ENCODE results near the gene FEM1C. TPM values are rescaled to one million over a fixed set of nuclear protein-coding genes. Genes with fewer than 3 reads are reported as not detected.
A peak's percentile ranks its signal among the peaks of the same experiment; 100 is the strongest.

Gene FEM1C
- total and polyA plus RNA-seq, 10 of the 15 experiments (the other 5 are each of a cell fraction or from before 2014, with no cell fraction given) = 1.9 to 15.6 (median 8.0) TPM

DNA sequence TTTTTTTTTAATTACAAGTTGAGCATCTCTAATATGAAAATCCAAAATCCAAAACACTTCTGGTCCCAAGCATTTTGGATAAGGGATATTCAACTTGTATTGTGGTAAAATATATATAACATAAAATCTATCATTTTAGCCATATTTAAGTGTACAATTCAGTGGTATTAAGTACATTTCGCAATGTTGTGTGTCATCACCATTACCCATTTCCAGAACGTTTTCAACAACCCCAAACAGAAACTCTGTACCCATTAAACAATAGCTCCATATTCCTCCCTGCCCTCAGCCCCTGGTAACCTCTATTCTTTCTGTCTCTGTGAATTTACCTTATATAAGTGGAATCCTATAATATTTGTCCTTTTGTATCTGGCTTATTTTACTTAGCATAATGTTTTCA, 32.8 kb upstream of the FEM1C start:
- Histone ChIP-seq H2AFZ (ENCODE audit: control insufficient read depth, low read depth, low read length) (no peak overlapping the region; the same call in 1 of the 2 replicates), H3K4me1 (ENCODE audit: control insufficient read depth, insufficient read depth, low read length) (peaks cover 43% of the 10 kb centered on the region), H3K4me2 (ENCODE audit: control insufficient read depth, insufficient read depth) (no peak overlapping the region), H3K79me2 (ENCODE audit: control insufficient read depth, insufficient read depth, low read length) (peaks cover 2% of the 10 kb centered on the region), H3K9me3 (replicated peaks; ENCODE audit: control insufficient read depth, insufficient read depth, low read length) (peaks cover 10% of the 10 kb centered on the region; the same call in 2 of the 3 replicates), H3K9ac (ENCODE audit: control insufficient read depth, insufficient read depth, low read length) (no peak overlapping the region), H4K20me1 (ENCODE audit: control insufficient read depth, insufficient read depth) (no peaks in the 10 kb centered on the region), H3K27ac (ENCODE audit: control insufficient read depth, insufficient read depth) (peak overlapping the region; percentile 54), H3K36me3 (ENCODE audit: control insufficient read depth in 2 of 2, insufficient read depth in 2 of 2, low read length in 1 of 2) (0 out of 4 replicates have a peak, but pooled peaks cover 0 to 4% of the 10 kb centered on the region in 2 experiments), H3K27me3 (replicated peaks in 1 of 2; ENCODE audit: control insufficient read depth in 2 of 2, insufficient read depth in 2 of 2, low read length in 1 of 2) (no peaks in the 10 kb centered on the region), H3K4me3 (no peak overlapping the region)
- no TSS peak for BruUV-seq (replicated peaks)
- DNase-seq (ENCODE audit: low read depth, low spot score) (no peak), FAIRE-seq (no peak), ATAC-seq (no peak)
- CTCF ChIA-PET = interaction anchor here (0.6 to 5.5 kb wide), 11 partner anchors 26 to 491 kb away, joined by 3 to 58 read pairs (median 4); partner anchors contain the start of gene FEM1C
- intact Hi-C loops (cut with micrococcal nuclease; ENCODE audit: unreplicated experiment) (no loop called here), in situ Hi-C loops (cut with MboI) (loop anchor here (25.0 kb wide), 1 partner anchor 1140 kb away; no protein-coding TSS in a partner anchor)
- SMC1A ChIA-PET (ENCODE audit: uncharacterized antibody, unreplicated experiment) = interaction anchor here (0.6 to 11.4 kb wide), 14 partner anchors 8 to 394 kb away, joined by 3 to 156 read pairs (median 6); partner anchors contain the start of genes FEM1C, TICAM2 and TMED7
- POLR2A ChIA-PET = interaction anchor here (1.0 to 1.7 kb wide), 3 partner anchors 32 to 201 kb away, joined by 3 to 4 read pairs (median 3); no protein-coding TSS in a partner anchor
- WGBS (ENCODE audit: insufficient coverage, insufficient replicate concordance, low lambda C conversion rate, missing lambda C conversion rate) = 69% methylated on average over 2 of the region's 2 CpGs
- RAD21 ChIA-PET (ENCODE audit: unreplicated experiment) = interaction anchor here (0.7 to 7.7 kb wide), 11 partner anchors 11 to 267 kb away, joined by 3 to 66 read pairs (median 3); partner anchors contain the start of genes FEM1C and TICAM2
- TF ChIP-seq CEBPB (IDR thresholded peaks at IDR 0.05; ENCODE audit: borderline replicate concordance in 1 of 2, low read depth in 2 of 2, low read length in 2 of 2) (no peak), NFYA (IDR thresholded peaks at IDR 0.05; ENCODE audit: borderline replicate concordance, low read depth, low read length) (no peak), SMC3 (IDR thresholded peaks at IDR 0.05; ENCODE audit: borderline replicate concordance, low read length) (no peak), ESRRA (IDR thresholded peaks at IDR 0.05; ENCODE audit: low read length) (no peak), BCL3 (IDR thresholded peaks at IDR 0.05; ENCODE audit: borderline replicate concordance, insufficient read depth, low read depth, low read length, poor library complexity, severe bottlenecking) (no peak), POLR2A (IDR thresholded peaks at IDR 0.05; ENCODE audit: low read depth, low read length) (no peak)
- TF ChIP-seq, protein P1, sequence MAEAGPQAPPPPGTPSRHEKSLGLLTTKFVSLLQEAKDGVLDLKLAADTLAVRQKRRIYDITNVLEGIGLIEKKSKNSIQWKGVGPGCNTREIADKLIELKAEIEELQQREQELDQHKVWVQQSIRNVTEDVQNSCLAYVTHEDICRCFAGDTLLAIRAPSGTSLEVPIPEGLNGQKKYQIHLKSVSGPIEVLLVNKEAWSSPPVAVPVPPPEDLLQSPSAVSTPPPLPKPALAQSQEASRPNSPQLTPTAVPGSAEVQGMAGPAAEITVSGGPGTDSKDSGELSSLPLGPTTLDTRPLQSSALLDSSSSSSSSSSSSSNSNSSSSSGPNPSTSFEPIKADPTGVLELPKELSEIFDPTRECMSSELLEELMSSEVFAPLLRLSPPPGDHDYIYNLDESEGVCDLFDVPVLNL (IDR thresholded peaks at IDR 0.05; ENCODE audit: low read depth, low read length) = no peak

All from GM12878 (cell line).